Activated naive CD8-positive, alpha-beta T cell (primary cell): Measurements from ENCODE around the gene KCNQ1.

Experiments used
- H3K27ac Mint-ChIP-seq: one replicate; pipeline ENCODE4 v1.8.0; 2021; ENCODE audit warnings: mixed read lengths
- H3K27me3 Mint-ChIP-seq: one replicate; pipeline ENCODE4 v1.8.0; 2021; ENCODE audit warnings: mixed read lengths
- H3K36me3 Mint-ChIP-seq: one replicate; pipeline ENCODE4 v1.8.0; 2021; ENCODE audit warnings: mixed read lengths
- H3K4me1 Mint-ChIP-seq: one replicate; pipeline ENCODE4 v1.8.0; 2021; ENCODE audit warnings: low read depth, mixed read lengths
- H3K4me3 Mint-ChIP-seq: one replicate; pipeline ENCODE4 v1.8.0; 2021; ENCODE audit warnings: mild to moderate bottlenecking, mixed read lengths
- H3K9me3 Mint-ChIP-seq: one replicate; pipeline ENCODE4 v1.8.0; 2021; ENCODE audit warnings: low read depth, mixed read lengths

The KCNQ1 gene

GRCh38 chr11:2572491-2573239, 127.9 kb downstream of the KCNQ1 start:
- H3K9me3 Mint-ChIP-seq, result no peaks in the 10 kb centered on the region
- H3K4me1 Mint-ChIP-seq, result no peaks in the 10 kb centered on the region
- no peak overlapping the region for H3K27ac Mint-ChIP-seq
- no peaks in the 10 kb centered on the region for H3K36me3 Mint-ChIP-seq
- no peak overlapping the region for H3K4me3 Mint-ChIP-seq
- H3K27me3 Mint-ChIP-seq, result no peaks in the 10 kb centered on the region

DNA sequence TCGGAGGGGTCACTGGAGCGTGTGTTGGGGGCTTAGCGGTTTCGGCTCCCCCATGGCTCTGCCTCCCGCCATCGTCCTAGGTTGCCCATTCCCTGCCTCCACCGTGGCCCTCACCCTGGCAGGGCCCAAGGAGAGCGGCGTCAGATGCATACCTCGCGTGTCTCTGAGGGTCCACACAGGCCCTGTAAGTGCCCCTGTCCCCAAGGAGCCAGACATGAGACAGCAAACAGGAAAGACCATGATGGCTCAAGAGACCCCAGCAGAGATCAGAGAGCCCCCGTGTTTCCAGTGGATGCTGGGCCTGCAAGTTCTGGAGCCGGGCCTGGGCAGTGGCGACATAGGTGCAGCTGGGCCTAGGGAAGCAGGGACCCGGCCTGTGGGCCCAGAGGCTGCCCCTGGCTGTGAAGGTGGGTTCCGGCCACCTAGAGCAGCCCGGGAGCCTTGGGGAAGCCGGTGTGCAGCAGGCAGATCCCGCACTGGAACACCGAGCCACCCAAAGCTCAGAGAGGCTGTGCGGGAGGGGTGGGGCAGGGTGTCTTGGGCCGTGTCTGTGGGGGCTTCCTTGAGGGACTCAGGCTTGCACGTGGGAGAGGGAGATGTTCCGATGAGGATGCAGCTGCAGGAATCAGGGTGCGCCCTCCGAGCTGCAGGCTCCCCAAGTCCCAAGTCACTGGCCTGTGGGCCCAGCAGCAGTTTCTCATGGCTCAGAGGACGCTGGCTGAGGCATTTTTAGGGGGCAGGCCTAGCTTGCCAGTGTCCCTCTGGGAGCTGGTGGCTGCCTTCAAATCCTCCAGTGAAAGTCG, 128.6 kb downstream of the KCNQ1 start:
- H3K27ac Mint-ChIP-seq, result no peak overlapping the region
- no peaks in the 10 kb centered on the region for H3K36me3 Mint-ChIP-seq
- no peak overlapping the region for H3K4me3 Mint-ChIP-seq
- no peaks in the 10 kb centered on the region for H3K27me3 Mint-ChIP-seq
- H3K4me1 Mint-ChIP-seq, result no peaks in the 10 kb centered on the region
- no peaks in the 10 kb centered on the region for H3K9me3 Mint-ChIP-seq

DNA sequence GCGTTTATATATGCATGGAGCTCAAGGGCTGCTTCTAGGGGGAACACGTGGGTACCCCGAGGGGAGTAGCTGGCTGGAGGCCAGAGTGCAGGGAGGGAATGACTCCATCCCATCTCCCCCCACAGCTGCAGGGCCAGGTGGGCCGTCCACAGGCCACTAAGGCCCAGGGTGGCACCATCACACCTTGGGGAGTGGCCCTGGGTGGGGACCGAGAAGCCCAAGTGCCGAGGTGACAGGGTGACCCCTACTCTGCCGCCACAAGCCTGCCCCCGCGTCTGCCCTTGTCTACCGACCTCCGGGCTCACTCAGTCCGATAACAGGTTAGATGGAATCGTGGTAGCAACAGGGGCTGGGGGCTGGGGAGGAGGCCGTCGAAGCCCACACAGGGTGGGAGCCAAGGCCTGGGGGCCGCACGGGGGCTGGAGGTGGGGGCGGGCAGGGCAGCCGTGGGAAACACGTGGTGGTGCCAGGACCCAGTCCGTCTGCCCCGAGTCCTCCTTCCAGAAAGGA, 129.3 kb downstream of the KCNQ1 start:
- Mint-ChIP-seq H3K4me3 (no peak overlapping the region), H3K27me3 (no peaks in the 10 kb centered on the region), H3K27ac (no peak overlapping the region), H3K4me1 (no peaks in the 10 kb centered on the region), H3K36me3 (no peaks in the 10 kb centered on the region), H3K9me3 (no peaks in the 10 kb centered on the region)

DNA sequence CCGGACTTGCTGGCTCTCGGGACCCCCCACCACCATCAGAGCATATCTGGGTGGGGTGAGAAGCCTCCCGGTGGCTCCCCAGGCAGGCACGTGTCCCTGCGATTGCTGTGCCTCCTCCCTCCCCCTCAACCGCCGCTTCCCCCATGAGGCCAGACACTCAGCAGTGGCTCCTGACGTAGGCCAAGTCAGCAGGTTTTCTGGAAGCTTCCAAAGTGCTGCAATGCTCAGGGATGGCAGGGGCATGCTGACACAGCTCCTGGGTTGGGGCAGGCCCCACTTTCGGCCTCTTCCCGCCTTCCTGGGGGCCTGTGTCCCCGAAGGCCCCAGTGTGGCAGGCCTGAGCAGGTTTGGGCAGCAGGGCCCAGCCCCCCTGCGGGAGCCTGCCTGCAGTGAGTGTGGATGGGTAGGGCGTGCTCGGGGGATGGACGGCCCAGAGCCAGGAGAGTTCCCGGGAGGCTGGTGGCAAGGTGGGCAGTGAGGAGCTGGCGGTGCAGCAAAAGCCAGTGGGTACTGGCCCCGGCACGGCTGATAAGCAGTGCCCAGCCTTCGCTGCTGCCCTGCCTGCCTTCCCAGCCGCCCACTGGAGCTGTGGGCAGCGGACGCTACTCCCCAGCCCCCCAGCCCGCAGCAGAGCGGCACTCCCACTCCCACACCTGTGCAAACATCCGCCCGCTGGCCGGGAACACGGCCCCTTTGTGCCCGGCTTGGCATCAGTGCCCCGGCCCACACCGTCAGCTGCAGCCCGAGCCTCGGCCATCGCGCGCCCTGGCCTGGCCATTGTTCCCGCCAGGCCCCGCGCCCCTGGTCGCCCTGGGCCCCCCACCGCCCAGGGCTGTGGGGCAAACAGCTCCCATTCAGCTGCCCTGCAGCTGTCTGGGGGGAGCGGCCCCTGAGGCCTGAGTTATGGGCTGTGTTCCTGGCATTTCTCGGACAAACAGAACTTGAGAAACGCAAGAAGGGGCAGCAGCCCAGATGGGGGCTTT, 130.0 kb downstream of the KCNQ1 start:
- Mint-ChIP-seq H3K27me3 (no peaks in the 10 kb centered on the region), H3K36me3 (no peaks in the 10 kb centered on the region), H3K4me1 (no peaks in the 10 kb centered on the region), H3K27ac (no peak overlapping the region), H3K4me3 (no peak overlapping the region), H3K9me3 (no peaks in the 10 kb centered on the region)

DNA sequence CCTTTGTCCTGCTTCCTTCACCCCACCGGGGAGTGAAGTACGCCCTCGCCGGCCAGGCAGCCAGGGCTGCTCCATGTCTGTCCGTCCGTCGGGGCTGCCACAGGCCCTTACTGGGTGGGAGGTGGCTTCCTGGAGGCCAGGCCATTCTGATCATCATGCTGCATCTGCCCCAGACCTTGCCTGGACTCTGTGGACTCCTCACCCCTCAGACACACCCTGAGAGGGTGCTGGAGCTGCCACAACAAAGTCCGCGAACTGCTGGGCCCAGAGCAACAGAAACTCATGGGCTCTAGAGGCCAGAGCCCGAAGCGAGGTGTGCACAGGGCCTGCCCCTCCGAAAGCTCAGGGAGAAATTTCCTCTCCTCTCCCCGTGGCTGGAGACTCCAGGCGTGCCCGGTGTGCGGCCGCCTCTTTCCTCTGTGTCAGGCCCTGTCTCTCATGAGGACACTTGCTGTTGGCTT, 130.8 kb downstream of the KCNQ1 start:
- Mint-ChIP-seq H3K27ac (no peak overlapping the region), H3K9me3 (no peaks in the 10 kb centered on the region), H3K27me3 (no peaks in the 10 kb centered on the region), H3K4me3 (no peak overlapping the region), H3K36me3 (no peaks in the 10 kb centered on the region), H3K4me1 (no peaks in the 10 kb centered on the region)

DNA sequence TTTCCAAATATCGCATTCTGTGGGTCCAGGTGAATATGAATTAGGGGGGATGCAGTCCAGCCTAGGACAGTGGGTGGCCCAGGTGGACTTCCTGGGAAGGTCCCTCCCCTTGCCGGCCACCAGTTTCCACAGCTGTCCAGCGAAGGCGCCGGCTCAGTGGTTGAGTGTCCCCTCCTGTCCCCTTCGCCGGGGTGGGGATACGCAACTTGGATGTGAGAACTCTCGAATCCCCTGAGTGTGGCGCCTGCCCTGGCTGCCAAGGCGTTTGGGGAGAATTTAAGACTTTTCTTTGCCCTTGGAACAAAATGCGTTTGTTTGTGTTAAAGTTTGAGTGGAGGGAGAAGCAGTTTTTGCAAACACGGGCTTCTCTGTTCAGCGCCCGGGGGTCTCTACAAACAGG, 131.3 kb downstream of the KCNQ1 start:
- Mint-ChIP-seq H3K36me3 (no peaks in the 10 kb centered on the region), H3K4me3 (no peak overlapping the region), H3K27me3 (no peaks in the 10 kb centered on the region), H3K4me1 (no peaks in the 10 kb centered on the region), H3K9me3 (no peaks in the 10 kb centered on the region), H3K27ac (no peak overlapping the region)

GRCh38 chr11:2576549-2576948, 131.7 kb downstream of the KCNQ1 start:
- no peak overlapping the region for H3K27ac Mint-ChIP-seq
- H3K36me3 Mint-ChIP-seq, result no peaks in the 10 kb centered on the region
- no peak overlapping the region for H3K4me3 Mint-ChIP-seq
- H3K27me3 Mint-ChIP-seq, result no peaks in the 10 kb centered on the region
- no peaks in the 10 kb centered on the region for H3K4me1 Mint-ChIP-seq
- no peaks in the 10 kb centered on the region for H3K9me3 Mint-ChIP-seq

- no peaks in the 10 kb centered on the region for H3K27me3 Mint-ChIP-seq
- no peak overlapping the region for H3K4me3 Mint-ChIP-seq
- H3K9me3 Mint-ChIP-seq, result no peaks in the 10 kb centered on the region
- no peaks in the 10 kb centered on the region for H3K36me3 Mint-ChIP-seq
- no peak overlapping the region for H3K27ac Mint-ChIP-seq
- no peaks in the 10 kb centered on the region for H3K4me1 Mint-ChIP-seq
Observed at GRCh38 chr11:2577031-2577990, 132.5 kb downstream of the KCNQ1 start.

DNA sequence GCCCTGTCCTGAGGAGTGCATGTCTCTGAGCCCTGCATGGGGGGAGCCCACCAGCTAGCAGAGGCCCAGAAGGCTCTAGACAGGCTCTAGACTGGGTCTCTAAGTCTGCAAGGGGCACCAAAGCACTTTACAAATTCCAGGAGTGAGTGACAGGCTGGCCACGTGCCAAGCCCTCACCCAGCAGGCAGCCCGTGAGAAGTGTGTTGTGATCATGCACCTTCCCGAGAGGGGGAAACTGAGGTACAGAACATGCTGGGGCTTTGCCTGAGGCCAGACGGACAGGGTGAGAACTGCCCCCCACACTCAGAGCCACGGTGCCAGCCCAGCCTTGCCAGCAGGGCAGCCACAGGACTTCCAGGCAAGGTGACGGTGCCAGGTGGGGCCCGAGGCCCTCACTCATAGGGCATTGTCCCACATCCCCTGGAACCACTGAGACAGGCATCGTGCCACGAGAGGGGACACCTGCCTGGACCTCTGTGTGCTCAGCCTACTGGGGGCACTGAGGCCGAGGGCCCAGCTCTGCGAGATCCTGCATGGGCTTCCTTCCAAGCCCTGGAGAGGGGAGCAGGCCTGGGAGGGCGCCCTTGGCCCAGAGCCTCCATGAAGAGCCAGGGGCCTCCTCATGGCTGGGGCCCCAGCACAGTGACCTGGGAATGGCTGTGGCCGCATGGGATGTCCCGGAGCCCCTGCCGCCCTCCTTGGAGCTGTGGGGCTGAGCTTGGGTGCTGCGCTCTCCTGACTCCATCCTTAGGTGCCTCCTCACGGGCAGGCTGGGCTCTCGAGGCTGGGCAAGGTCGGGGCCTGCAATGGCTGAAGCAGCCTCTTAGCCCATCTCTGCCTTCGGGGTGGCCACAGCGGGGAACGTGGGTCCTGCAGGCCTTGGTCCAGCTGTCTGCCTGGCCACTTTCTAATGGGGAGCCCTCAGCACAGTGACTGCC, 133.5 kb downstream of the KCNQ1 start:
- H3K27ac Mint-ChIP-seq, result no peak overlapping the region
- H3K36me3 Mint-ChIP-seq, result no peaks in the 10 kb centered on the region
- H3K9me3 Mint-ChIP-seq, result no peaks in the 10 kb centered on the region

GRCh38 chr11:2578929-2579270, 134.1 kb downstream of the KCNQ1 start:
- H3K4me1 Mint-ChIP-seq, result no peaks in the 10 kb centered on the region
- H3K27me3 Mint-ChIP-seq, result no peaks in the 10 kb centered on the region
- H3K36me3 Mint-ChIP-seq, result no peaks in the 10 kb centered on the region
- H3K9me3 Mint-ChIP-seq, result no peaks in the 10 kb centered on the region
- H3K27ac Mint-ChIP-seq, result no peak overlapping the region
- no peak overlapping the region for H3K4me3 Mint-ChIP-seq

More for the DNA sequence above, 133.5 kb downstream of the KCNQ1 start:
- no peak overlapping the region for H3K4me3 Mint-ChIP-seq
- H3K27me3 Mint-ChIP-seq, result no peaks in the 10 kb centered on the region
- no peaks in the 10 kb centered on the region for H3K4me1 Mint-ChIP-seq

DNA sequence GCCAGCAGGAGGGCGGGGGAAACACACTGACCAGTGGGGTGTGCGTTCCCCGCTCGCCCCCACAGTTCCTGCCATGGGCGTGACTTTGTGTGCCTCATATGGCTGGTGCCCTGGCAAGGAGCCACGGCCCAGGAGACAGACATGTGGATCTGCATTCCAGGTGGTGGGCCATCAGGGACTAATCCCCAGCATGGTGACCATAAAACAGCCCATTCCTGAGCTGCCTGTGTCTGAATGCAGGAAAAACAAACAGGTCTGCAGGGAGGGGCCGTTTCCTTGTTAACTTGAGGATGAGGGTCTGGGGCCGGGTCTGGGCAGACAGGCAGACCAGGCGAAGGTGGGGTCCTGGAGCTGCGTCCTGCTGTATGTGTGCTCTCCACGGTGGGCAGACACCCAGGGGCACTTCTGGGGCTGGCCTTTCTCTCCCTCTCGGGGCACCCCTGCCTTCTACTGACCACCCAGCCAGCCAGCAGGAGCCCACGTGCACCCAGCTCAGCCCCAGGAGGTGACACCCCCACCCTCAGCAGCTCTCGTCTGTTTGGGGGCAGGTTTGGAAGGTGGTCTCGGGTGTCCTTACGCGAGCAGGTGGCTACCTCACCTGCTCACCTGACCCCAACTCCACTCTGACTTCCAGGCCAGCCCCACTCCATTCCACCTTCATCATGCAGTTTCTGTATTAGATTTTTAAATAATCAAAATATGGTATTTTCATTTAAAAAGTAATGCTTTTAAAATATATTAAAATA, 134.7 kb downstream of the KCNQ1 start:
- Mint-ChIP-seq H3K4me3 (no peak overlapping the region), H3K27me3 (no peaks in the 10 kb centered on the region), H3K36me3 (no peaks in the 10 kb centered on the region), H3K4me1 (no peaks in the 10 kb centered on the region), H3K27ac (no peak overlapping the region), H3K9me3 (no peaks in the 10 kb centered on the region)

- Mint-ChIP-seq H3K27ac (no peak overlapping the region), H3K4me1 (no peaks in the 10 kb centered on the region), H3K9me3 (no peaks in the 10 kb centered on the region), H3K4me3 (no peak overlapping the region), H3K27me3 (no peaks in the 10 kb centered on the region), H3K36me3 (no peaks in the 10 kb centered on the region)
Observed at GRCh38 chr11:2580061-2580421, 135.2 kb downstream of the KCNQ1 start.
